NCI-H2171 treated with DMSO at 0.1 percent for 48 hours (cell line): Measurements from ENCODE around the gene NCBP2L.

Experiments
- DNase-seq: peaks from one replicate; lab custom pipeline; 2025; lab: John Stamatoyannopoulos, UW

The NCBP2L gene

DNA sequence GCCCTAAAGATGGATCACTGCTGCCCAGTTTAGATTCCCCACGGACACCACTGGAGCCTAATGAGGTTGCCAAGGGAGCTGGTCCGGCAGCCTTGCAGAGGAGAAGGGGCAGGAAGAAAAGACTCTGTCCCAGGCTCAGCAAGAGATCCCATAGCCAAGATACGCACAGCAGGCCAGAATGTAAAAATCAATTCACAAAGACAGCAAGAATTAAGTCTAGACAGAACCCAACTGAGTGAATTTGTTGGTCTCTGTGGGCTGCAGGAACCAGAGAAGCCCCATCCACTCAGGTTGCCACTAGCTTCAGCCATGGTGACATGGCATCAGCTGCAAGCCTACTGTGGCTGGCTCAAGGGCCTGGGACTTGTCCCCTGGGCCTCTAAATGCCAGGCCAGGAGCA is 24.8 kb upstream of the NCBP2L start:
- no peak for DNase-seq

- DNase-seq: no peak
Observed at GRCh38 chrX:107753187-107753586, 24.3 kb upstream of the NCBP2L start.

GRCh38 chrX:107755721-107756120 is 21.8 kb upstream of the NCBP2L start:
- no peak for DNase-seq

DNA sequence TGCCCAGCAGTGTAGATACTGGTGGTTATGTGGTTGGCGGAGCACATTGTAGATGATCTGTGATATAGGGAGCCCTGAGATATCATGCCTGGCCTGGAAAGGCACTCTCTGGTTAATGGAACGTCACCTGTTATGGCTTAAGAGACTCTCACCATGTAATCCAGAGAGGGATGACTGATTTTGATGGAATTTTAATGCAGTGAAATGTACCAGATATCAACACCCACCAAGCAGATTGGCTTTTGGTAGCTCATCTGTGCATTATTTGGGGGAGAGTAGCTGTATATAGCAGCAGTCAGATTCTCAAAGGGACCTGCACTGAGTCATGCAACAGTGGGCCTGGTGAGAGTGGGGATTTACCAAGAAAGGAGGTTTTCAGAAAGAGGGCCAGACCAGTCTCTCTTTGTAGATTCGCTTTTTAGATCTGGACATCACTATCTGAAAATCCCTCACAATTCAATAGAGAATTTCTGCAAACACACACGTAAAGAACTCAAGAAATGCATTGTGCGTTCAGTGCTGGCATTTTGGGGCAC is 19.2 kb upstream of the NCBP2L start:
- no peak for DNase-seq

DNA sequence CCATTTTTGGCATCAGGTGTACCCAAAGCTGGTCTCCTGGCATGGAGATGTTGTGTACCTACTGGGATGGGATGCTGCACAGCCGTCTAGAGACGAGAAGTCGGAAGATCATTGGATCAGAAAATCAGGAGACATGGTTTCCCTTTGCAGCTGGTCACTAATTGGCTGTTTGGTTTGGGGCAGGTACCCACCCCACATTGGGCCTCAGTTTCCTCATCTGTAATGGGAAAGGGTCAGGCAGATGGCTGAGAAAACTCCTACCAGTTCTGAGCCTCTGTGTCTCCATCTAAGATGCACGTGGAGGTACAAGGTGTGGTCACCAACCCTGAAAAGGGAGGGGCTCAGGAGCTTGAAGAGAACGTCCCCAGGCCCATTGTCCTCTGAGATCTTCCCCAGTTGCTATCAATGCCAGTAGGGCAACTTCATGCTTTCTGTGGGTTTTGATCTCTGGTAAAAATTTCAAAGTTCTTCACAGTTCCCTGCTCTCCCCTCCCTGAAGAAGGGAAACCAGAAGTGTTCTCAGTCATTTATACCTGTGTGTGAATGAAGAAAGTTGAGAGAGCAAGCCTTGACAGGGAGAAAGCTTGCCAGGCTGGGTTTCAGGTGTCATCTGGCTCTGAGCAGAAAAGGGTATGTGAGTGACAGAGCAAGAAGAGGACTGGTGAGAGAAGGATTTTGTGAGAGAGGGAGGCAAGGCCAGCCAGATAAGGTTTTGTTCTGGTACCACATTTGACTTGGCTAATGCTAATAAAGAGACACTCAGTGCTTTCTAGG is 17.0 kb upstream of the NCBP2L start:
- no peak for DNase-seq

GRCh38 chrX:107763647-107764046 is 13.9 kb upstream of the NCBP2L start:
- no peak for DNase-seq

GRCh38 chrX:107764845-107765608 is 12.5 kb upstream of the NCBP2L start:
- DNase-seq: no peak

- DNase-seq: no peak
Observed at GRCh38 chrX:107766470-107767150, 10.9 kb upstream of the NCBP2L start.

DNA sequence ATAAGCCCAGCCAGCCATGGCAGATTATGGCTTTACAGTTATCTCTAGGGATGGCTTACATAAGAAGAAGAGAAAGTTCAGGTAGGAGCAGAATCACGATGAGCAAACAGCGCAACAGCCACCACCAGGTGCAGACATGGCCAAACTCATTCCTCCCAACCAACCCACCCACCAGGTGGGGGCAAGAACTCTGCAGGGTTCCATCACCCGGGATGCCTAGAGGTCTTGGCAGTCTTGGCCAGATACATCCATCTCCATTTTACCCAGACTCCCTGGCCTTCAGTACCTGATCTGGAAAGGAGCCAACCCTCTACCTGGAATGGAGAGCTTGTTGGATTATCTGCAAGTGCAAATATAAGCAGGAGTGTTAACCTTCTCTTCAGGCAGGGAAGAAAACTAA is 9.5 kb upstream of the NCBP2L start:
- no peak for DNase-seq

GRCh38 chrX:107769581-107770317 is 7.8 kb upstream of the NCBP2L start:
- no peak for DNase-seq

- DNase-seq: no peak
Observed at GRCh38 chrX:107773206-107773605, 4.3 kb upstream of the NCBP2L start.

DNA sequence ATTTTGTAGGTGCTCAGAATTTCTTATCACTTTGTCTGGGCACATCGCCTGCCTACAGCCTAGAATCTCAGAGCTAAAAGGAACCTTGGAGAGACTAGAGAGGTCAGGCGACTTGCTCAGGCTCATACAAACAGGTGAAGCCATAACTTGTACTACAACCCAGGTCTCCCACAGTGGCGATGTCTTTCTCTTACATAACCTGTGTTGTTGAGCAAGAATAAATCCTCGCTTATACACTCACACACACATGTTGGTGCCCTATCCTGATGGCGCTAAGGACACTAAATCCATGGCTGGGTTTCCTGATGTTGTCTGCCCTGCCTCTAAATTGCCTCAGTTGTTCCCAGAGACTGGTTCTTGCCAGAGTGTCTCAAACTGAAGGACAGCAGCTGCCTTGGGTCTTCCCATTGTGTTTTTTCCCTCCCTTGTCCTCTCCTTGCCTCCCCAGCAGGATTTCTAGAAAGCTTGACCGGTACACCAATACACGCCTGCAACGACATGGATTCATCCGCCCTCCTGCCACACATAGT is 3.6 kb upstream of the NCBP2L start:
- DNase-seq: no peak

- DNase-seq: no peak
Observed at GRCh38 chrX:107775000-107775733, 2.4 kb upstream of the NCBP2L start.

GRCh38 chrX:107775734-107776511 is 1.6 kb upstream of the NCBP2L start, which contains the start of gene TSC22D3:
TSC22D3 (minus strand) TSS chrX:107775787; CDS start chrX:107775419, 368 bp downstream.
- peak; percentile 53 for DNase-seq

DNA sequence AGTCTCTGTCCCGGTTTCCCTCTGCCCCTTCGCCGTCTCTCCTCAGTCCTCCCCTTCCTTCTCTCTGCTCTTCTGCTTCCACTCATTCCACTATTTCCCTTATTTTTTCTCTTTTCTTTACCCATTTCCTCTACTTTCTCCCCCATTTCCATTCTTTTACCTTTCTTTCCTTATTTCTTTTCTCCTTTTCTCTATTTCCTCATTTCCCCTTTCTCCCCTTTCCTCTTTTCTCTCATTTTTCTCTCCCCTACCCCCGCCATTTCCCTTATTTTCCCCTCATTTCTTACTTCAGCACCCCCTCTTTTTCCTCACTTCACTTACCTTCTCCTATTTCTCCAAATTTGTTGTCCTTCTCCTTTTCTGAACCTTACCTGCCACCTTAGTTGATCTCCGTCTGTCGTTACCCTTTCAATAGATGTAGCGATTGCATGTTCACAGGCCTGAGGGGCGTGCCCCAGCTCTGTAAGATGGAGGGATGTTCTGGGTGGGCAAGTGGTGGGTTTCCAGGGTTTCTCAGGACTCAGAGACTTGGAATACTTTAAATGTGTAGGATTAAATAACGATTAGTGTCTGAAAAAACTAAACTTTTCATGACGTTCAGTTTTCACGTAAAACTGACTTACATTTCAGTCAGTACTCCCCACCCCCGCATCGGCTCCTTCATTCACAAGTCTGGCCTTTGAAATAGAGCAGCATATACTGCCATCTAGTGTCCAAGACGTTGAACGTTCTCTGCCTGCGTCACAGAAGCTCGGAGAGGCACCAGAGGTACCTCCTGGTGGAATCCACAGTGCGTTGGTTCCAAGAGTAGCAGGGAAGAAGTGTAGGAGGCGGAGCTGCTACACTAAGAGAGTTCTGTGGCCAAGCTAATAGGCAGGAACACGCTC is 641 bp upstream of the NCBP2L start:
- DNase-seq: peak; percentile 77

- no peak for DNase-seq
Observed at GRCh38 chrX:107780525-107780924, 3.0 kb downstream of the NCBP2L start.

DNA sequence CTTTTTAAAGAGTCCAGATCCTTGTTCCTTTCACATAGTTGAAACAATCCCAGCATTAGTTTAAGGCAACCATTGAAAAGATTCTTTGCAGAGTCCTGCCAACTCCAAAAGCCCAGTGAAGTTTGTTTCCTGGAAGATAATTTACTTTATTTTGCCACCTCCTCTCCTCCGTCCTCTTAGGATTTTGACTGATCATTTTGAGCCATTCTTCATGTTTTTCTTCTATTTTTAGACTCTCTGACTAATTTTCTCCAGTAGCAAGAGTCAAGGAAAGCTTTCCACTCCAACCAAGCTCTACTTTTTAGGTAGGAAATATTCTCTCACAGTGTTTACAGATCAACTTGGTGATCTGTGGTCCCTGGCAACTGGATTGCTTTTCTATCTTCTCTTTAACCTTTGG is 10.3 kb downstream of the NCBP2L start:
- no peak for DNase-seq

- no peak for DNase-seq
Observed at GRCh38 chrX:107804427-107804826, 26.9 kb downstream of the NCBP2L start.

- no peak for DNase-seq
Observed at GRCh38 chrX:107805179-107805578, 27.6 kb downstream of the NCBP2L start.
